HFF-Myc (cell line): ENCODE measurements around the gene PWWP2B.
A peak's percentile ranks its signal among the peaks of the same experiment; 100 is the strongest.

ENCODE experiments used
- DNase-seq: peaks from one replicate; pipeline ENCODE4 v3.0.0-alpha.2; 2011; ENCODE audit warnings: low read depth; ENCODE audit errors: extremely low read depth
- H3K4me3 ChIP-seq: replicated peaks from 2 replicates; pipeline ENCODE4 v1.5.1; 2011; ENCODE audit warnings: low read depth, mild to moderate bottlenecking, control low read depth, low read length
- TF ChIP-seq, protein P1 (sequence below): IDR thresholded peaks from 2 replicates; pipeline ENCODE4 v1.5.1; 2012; ENCODE audit warnings: mild to moderate bottlenecking, low read depth, low read length, control low read depth; ENCODE audit errors: missing control alignments

PWWP2B gene

DNA sequence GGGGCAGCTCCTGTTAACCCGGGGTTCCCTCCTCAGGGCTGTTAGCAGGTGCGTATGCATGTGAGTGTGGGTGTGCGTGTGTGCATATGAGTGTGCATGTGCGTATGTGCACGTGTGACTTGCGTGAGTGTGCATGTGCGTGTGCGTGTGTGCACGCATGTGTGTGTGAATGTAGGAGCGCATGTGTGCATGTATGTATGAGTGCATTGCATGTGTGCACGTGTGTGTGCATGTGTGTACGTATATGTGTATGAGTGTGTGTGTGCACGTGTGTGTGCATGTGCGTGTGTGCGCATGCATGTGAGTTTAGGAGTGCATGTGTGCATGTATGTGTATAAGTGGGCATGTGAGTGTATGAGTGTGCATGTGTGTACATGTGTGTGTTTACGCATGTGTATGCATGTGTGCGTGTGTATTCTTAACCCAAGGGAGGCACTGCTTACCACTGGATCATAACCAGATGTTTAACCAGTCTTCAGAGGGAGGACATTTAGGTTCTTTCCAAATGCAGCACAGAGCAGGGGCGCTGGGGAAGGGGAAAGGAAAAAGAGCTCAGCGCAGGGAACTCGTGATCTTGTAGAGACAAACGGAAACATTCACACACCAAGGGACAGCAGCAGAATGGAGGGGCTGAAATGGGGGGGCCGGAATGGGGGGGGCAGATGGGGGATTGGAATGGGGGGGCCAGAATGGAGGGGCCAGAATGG is 45.0 kb downstream of the PWWP2B start:
- H3K4me3 ChIP-seq: no peak overlapping the region
- TF ChIP-seq, protein P1, sequence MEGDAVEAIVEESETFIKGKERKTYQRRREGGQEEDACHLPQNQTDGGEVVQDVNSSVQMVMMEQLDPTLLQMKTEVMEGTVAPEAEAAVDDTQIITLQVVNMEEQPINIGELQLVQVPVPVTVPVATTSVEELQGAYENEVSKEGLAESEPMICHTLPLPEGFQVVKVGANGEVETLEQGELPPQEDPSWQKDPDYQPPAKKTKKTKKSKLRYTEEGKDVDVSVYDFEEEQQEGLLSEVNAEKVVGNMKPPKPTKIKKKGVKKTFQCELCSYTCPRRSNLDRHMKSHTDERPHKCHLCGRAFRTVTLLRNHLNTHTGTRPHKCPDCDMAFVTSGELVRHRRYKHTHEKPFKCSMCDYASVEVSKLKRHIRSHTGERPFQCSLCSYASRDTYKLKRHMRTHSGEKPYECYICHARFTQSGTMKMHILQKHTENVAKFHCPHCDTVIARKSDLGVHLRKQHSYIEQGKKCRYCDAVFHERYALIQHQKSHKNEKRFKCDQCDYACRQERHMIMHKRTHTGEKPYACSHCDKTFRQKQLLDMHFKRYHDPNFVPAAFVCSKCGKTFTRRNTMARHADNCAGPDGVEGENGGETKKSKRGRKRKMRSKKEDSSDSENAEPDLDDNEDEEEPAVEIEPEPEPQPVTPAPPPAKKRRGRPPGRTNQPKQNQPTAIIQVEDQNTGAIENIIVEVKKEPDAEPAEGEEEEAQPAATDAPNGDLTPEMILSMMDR: no peak
- no peak for DNase-seq

DNA sequence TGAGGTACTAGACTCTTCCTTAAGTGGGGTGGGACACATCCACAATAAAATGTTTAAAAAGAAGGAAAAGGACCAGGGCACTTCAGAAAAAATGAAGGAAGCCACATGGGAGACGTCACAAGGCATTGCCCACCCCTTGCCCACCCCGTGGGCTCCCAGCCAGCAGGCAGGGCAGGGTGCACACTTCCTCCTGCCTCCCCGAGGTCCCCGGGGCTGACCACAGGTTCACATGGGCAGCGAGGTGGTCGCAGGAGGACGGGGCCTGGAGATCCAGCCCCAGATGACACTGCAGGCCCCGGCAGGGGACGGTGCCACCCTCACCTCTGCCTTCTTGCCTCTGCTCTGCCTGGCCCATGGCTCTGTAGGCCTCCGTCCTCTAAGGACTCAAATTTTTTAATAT is 45.6 kb downstream of the PWWP2B start:
- TF ChIP-seq, protein P1: no peak
- no peak for DNase-seq
- H3K4me3 ChIP-seq: no peak overlapping the region

DNA sequence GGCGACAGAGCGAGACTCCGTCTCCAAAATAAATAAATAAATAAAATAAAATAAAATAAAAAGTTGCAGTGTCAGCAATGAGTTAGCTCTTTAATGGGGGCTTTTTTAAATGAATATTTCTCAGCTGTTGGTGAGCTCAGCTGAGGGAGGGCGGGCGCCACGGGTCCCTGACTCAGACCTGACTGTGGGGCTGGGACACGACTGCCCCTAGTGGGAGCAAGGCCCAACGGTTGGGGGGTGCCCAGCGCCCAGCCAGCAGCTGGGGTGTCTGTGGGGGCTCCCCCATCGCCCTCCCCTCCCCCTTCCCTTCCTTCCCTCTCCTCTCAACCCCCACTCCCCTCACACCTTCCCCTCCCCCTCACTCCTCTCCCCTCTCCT is 46.6 kb downstream of the PWWP2B start:
- no peak overlapping the region for H3K4me3 ChIP-seq
- TF ChIP-seq, protein P1: peak; percentile 44
- DNase-seq: no peak

DNA sequence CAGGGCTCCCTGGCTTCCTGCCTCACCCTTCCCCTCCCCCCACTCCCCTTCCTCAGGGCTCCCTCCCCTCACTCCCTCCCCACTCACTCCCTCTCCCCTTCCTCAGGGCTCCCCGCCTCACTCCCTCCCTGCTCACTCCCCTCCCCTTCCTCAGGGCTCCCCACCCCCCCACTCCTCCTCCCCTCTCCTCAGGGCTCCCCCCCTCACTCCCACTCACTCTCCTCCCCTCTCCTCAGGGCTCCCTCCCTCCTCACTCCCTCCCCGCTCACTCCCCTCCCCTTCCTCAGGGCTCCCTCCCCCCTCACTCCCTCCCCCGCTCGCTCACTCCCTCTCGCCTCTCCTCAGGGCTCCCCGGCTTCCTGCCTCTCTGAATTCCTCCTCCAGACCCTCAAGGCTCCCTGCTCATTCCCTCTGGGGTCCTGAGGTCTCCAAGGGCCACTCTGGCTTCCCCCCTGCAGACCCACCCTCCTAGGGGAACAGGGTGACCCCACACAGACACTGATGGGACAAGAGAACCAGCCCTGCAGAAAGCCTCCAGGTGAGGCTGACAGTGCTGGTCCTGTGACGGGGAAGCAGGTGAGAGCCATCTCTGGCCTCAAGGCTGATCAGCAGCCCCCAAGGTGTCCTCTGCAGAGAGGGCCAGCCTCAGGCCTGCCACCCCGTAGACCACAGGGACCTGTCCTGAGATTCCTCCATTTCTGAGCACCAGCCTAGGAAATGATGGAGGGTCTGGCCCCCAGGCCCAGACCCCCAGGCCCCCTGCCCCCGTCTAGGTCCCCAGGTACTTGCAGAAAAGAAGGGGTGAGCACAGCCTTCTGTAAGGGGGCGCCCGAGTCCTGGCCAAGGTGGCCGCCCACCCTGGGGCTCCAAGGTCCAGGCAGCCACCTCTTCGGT is 47.2 kb downstream of the PWWP2B start:
- no peak overlapping the region for H3K4me3 ChIP-seq
- TF ChIP-seq, protein P1: no peak
- no peak for DNase-seq

DNA sequence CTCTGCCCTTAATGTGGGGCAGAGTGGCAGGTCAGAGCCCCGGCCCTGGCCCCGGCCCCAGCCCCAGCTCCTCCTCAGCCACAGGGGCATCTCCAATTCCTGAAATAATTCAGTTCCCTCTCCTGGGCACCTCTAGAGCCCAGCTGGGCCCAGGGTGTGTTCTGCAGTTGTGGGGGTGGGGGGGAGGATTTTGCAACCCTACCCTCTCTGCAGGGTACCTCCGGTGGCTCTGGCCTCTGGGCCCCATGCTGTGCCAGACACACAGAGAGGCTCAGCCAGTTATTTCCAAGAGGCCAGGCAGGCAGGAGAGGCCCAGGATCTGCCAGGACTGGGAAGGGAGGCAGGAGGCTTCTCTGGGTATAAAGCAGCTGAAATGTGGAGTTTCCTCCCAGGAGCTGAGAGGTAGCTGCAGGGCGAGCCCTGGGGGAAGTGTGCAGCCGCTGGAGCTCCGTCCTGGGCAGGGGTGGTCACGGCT is 47.9 kb downstream of the PWWP2B start:
- H3K4me3 ChIP-seq: no peak overlapping the region
- TF ChIP-seq, protein P1: no peak
- DNase-seq: no peak

DNA sequence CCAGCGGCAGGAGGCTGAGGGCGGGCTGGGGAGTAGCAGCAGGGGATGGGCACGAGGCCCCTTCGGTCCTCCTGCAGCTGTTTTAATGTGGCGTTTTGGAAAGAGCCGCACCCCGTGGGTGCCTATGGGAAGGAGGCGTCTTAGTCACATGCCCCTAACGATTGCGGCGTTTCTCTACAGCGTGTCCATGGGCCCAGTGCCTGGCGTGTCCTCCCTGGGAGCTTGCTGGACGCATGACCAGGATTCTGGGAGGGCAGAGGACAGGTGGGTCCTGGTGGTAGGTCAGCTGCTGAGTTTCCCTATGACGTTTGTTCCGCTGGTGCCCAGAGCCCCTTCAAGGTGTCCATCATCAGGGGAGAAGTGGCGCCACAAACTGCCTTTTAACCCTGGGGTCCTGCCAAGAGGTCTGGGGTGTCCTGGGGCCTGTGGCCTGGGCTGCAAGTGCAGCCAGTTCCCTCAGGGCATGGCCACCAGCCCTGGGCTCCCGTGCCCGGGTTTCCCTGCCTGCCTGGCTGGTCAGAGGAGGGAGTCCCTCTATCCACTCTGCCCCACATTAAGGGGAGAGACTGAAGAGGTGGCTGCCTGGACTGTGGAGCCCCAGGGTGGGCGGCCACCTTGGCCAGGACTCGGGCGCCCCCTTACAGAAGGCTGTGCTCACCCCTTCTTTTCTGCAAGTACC is 48.7 kb downstream of the PWWP2B start:
- H3K4me3 ChIP-seq: no peak overlapping the region
- TF ChIP-seq, protein P1: no peak
- DNase-seq: no peak
